K562 (cell line): ENCODE data around the gene IGLON5. TPM values are rescaled to one million over a fixed set of nuclear protein-coding genes. Genes with fewer than 3 reads are reported as not detected.
A peak's percentile ranks its signal among the peaks of the same experiment; 100 is the strongest.

Source experiments
- ASH1L ChIP-seq: fragments of 450-650 bp; IDR thresholded peaks from 2 replicates; pipeline ENCODE4 v1.6.1; 2018; ENCODE audit warnings: borderline replicate concordance, mild to moderate bottlenecking, low read depth; ENCODE audit not compliant: partially characterized antibody
- ATF1 ChIP-seq, 2 experiments: fragments of 450-650 bp in 1 of 2; IDR thresholded peaks; 2 replicates each; pipeline ENCODE4 v1.6.1; 2016; ENCODE audit warnings: missing compliant biosample characterization in 1 of 2, missing genetic modification characterization in 1 of 2
- ETV5 ChIP-seq: sonication (generic); formaldehyde crosslinking; IDR thresholded peaks from 2 replicates; pipeline ENCODE4 v1.4.0; 2020; ENCODE audit warnings: low read depth, mild to moderate bottlenecking, missing genetic modification reagents
- GATAD2A ChIP-seq: fragments of 450-650 bp; IDR thresholded peaks from 2 replicates; pipeline ENCODE4 v1.6.1; 2017
- IRF9 ChIP-seq: fragments of 450-650 bp; IDR thresholded peaks from 2 replicates; pipeline ENCODE4 v1.6.1; 2016; ENCODE audit warnings: missing biosample characterization, missing genetic modification characterization
- KHSRP ChIP-seq: fragments of 450-650 bp; IDR thresholded peaks from 2 replicates; pipeline ENCODE4 v1.6.1; 2017
- L3MBTL2 ChIP-seq: fragments of 450-650 bp; IDR thresholded peaks from 2 replicates; pipeline ENCODE4 v1.6.1; 2016; ENCODE audit warnings: mild to moderate bottlenecking, moderate library complexity
- MEF2D ChIP-seq: conservative IDR thresholded peaks from 2 replicates; pipeline ENCODE4 v1.6.1; 2016; ENCODE audit warnings: low read depth, missing genetic modification characterization, missing compliant biosample characterization
- NEUROD1 ChIP-seq: fragments of 150-350 bp; IDR thresholded peaks from 2 replicates; pipeline ENCODE4 v1.6.1; 2014; ENCODE audit warnings: borderline replicate concordance, low read length, low read depth; ENCODE audit not compliant: partially characterized antibody
- NFRKB ChIP-seq: fragments of 450-650 bp; IDR thresholded peaks from 2 replicates; pipeline ENCODE4 v1.6.1; 2016; ENCODE audit warnings: low read depth
- NFYB ChIP-seq: IDR thresholded peaks from 2 replicates; pipeline ENCODE4 v1.6.1; 2011; ENCODE audit warnings: mild to moderate bottlenecking, moderate library complexity; ENCODE audit not compliant: insufficient read length; ENCODE audit errors: extremely low read depth
- RBM22 ChIP-seq: fragments of 200-400 bp; formaldehyde crosslinking; IDR thresholded peaks from 2 replicates; pipeline ENCODE4 v1.6.1; 2018; ENCODE audit warnings: low read length, low read depth; ENCODE audit not compliant: poor library complexity, severe bottlenecking
- SLC30A9 ChIP-seq: fragments of 250-450 bp; sonication (Bioruptor Pico); IDR thresholded peaks from 2 replicates; pipeline ENCODE4 v1.8.0; 2022; ENCODE audit warnings: mild to moderate bottlenecking, moderate library complexity
- SMARCC2 ChIP-seq: fragments of 450-650 bp; IDR thresholded peaks from 2 replicates; pipeline ENCODE4 v1.6.1; 2017; ENCODE audit warnings: antibody characterized with exemption, moderate library complexity, mild to moderate bottlenecking, low read depth
- SREBF1 ChIP-seq: fragments of 150-350 bp; IDR thresholded peaks from 2 replicates; pipeline ENCODE4 v1.6.1; 2014; ENCODE audit warnings: antibody characterized with exemption, low read depth, low read length, borderline replicate concordance
- STAT6 ChIP-seq: sonication (generic); formaldehyde crosslinking; IDR thresholded peaks from 2 replicates; pipeline ENCODE4 v1.8.1; 2023; ENCODE audit warnings: mild to moderate bottlenecking, missing genetic modification reagents
- ZFP1 ChIP-seq: fragments of 450-650 bp; formaldehyde crosslinking; IDR thresholded peaks from 2 replicates; pipeline ENCODE4 v1.4.0; 2020; ENCODE audit warnings: mild to moderate bottlenecking, mixed read lengths
- ZNF174 ChIP-seq: fragments of 250-450 bp; sonication (Bioruptor Pico); IDR thresholded peaks from 2 replicates; pipeline ENCODE4 v1.4.0; 2020; ENCODE audit warnings: mild to moderate bottlenecking
- ZNF398 ChIP-seq: fragments of 250-450 bp; sonication (Bioruptor Pico); IDR thresholded peaks from 2 replicates; pipeline ENCODE4 v1.8.0; 2021; ENCODE audit warnings: moderate library complexity, mild to moderate bottlenecking, inconsistent platforms
- ZNF449 ChIP-seq: fragments of 250-450 bp; sonication (Bioruptor Pico); IDR thresholded peaks from 2 replicates; pipeline ENCODE4 v1.8.0; 2022; ENCODE audit warnings: moderate library complexity, mild to moderate bottlenecking, inconsistent platforms
- ZNF507 ChIP-seq: conservative IDR thresholded peaks from 2 replicates; pipeline ENCODE4 v1.6.1; 2017; ENCODE audit warnings: missing genetic modification characterization, missing compliant biosample characterization
- ZNF589 ChIP-seq: fragments of 200-800 bp; sonication (Bioruptor generic); IDR thresholded peaks from 2 replicates; pipeline ENCODE4 v1.6.1; 2016; ENCODE audit warnings: low read depth, missing genetic modification characterization, missing compliant biosample characterization
- polyA plus RNA-seq, 8 experiments: library from polyadenylated mRNA; depleted of rRNA in 4 of 8; stranded (reverse) in 5 of 8; unstranded in 3 of 8; fragments of >200 nt; fragmentation: Nextera tagmentation in 2 of 8; fragmentation: Illumina TruSeq in 1 of 8; extraction: Ambion mirVana in 2 of 8; extraction: Trizol in 1 of 8; gene quantifications; 2 replicates each; pipeline versions ENCODE4 v1.2.1 to v1.2.3, GENCODE V29; 2011 to 2014; ENCODE audit warnings: inconsistent platforms in 1 of 8, missing spikeins in 1 of 8
- total RNA-seq, 7 experiments: library from RNA; depleted of rRNA in 6 of 7; stranded (reverse); fragments of >200 nt in 6 of 7; fragmentation: Illumina TruSeq in 2 of 7; extraction: Trizol in 2 of 7; gene quantifications; 2 replicates each; pipeline versions ENCODE4 v1.2.1 to v1.2.3, GENCODE V29; 2011 to 2021; ENCODE audit warnings: low replicate concordance in 1 of 7

The IGLON5 gene
- total and polyA plus RNA-seq, 9 of the 15 experiments (the other 6 are each of a cell fraction or from before 2014, with no cell fraction given) = 0.03 to 0.22 (median 0.14) TPM; not detected in 2

DNA sequence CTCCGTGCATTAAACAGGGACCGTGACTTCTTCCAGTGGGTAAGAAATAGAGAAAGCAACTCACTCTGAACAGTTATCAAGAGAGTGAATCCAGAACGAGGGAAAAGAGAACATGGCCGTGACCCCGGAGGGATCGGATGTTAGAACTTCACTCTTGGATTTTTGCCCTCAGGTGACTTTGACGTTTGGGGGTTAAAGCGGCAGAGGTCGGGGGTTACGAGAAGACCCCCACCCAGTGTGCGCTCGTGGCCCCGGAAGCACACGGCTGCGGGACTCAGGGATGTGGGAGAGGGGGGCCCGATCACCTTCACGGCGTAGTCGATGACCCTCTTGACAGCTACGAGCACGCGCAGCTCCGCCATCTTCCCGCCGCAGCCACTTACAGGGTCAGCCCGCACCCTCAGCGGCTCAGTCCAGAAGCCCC is 54.5 kb downstream of the IGLON5 start, which contains the start of gene ETFB (continued):
- TF ChIP-seq ZNF449 (CRISPR knock-in tag) (no peak), ZNF507 (tag) (no peak), GATAD2A (no peak), KHSRP (no peak), MEF2D (tag) (no peak), ATF1 (CRISPR knock-in tag; IDR thresholded peaks at IDR 0.05) (no peak), ATF1 (tag; IDR thresholded peaks at IDR 0.05) (peak; percentile 22; the same call in 1 of the 2 replicates), SLC30A9 (CRISPR knock-in tag) (no peak), ZNF174 (CRISPR knock-in tag) (no peak), SREBF1 (no peak), L3MBTL2 (peak; percentile 68), ZNF398 (CRISPR knock-in tag) (no peak), STAT6 (CRISPR knock-in tag) (no peak), ZFP1 (CRISPR knock-in tag) (no peak), NEUROD1 (no peak), NFRKB (peak; percentile 83), RBM22 (no peak), NFYB (no peak), SMARCC2 (no peak), IRF9 (no peak), ZNF589 (no peak), ASH1L (no peak), ETV5 (CRISPR knock-in tag) (no peak)
